Fibroblast of lung (primary cell): Measurements from ENCODE around the gene BABAM2.

Experiments used
- EZH2 ChIP-seq: IDR thresholded peaks from 2 replicates; pipeline ENCODE4 v1.5.1; 2012; ENCODE audit warnings: low read length, control low read depth, mild to moderate bottlenecking; ENCODE audit errors: missing control alignments
- TF ChIP-seq, protein P1 (sequence below), 2 donors: IDR thresholded peaks in 1 of 2; conservative IDR thresholded peaks in 1 of 2; 1 replicate in 1 of 2; 2 replicates in 1 of 2; pipeline ENCODE4 v1.5.1; 2011 to 2012; ENCODE audit warnings: low read length in 2 of 2, control low read depth in 1 of 2, inconsistent platforms in 1 of 2, low read depth in 1 of 2, mild to moderate bottlenecking in 1 of 2

DNA sequence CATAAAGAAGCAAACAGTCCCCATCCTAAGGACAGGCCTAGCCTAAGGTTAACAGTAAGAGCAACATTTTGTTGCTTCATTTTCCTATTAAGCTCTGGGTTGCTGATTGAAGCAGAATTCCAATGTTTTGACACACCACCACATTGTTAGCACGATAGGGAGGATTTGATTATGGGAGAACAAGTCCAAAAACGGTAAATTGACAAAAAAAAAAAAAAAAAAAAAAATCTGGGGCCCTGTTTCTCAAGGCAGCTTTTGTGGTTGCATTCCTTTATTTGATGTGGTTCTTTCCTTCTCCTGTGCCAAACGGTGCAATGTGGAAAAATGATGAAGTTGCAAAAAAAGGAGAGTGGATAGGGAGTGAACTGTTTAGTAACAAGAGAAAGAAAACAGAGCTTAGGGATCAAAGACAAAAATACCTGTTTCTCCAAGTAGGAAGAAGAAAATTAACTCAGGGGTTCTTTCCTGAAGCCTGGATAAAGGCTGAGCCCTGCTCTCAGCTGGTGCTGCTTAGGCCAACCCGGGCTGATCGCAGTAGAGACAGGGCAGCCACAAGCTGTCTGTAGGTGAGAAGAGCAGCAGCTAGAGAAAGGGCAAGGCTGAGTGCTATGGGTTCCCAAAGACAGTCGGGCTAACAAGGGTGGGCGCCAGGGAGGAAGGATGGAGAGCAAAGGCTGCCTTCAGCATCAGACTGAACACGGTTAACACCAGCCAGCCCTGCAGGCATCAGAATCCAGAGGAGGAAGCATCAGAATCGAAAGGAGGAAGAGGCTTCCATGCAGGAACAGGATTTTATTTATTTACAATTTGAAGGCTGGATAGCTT is 334.3 kb downstream of the BABAM2 start:
- TF ChIP-seq, protein P1, sequence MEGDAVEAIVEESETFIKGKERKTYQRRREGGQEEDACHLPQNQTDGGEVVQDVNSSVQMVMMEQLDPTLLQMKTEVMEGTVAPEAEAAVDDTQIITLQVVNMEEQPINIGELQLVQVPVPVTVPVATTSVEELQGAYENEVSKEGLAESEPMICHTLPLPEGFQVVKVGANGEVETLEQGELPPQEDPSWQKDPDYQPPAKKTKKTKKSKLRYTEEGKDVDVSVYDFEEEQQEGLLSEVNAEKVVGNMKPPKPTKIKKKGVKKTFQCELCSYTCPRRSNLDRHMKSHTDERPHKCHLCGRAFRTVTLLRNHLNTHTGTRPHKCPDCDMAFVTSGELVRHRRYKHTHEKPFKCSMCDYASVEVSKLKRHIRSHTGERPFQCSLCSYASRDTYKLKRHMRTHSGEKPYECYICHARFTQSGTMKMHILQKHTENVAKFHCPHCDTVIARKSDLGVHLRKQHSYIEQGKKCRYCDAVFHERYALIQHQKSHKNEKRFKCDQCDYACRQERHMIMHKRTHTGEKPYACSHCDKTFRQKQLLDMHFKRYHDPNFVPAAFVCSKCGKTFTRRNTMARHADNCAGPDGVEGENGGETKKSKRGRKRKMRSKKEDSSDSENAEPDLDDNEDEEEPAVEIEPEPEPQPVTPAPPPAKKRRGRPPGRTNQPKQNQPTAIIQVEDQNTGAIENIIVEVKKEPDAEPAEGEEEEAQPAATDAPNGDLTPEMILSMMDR (conservative IDR thresholded peaks at IDR 0.05 in 1 of 2, IDR thresholded peaks at IDR 0.05 in 1 of 2; ENCODE audit: low read depth in 1 of 2, low read length in 2 of 2): no peak
- TF ChIP-seq EZH2: no peak
